Prostate gland (tissue), 2 donors: ENCODE data around the gene TMEM252.

Experiments used
- POLR2A ChIP-seq: fragments of 450-650 bp; IDR thresholded peaks from one replicate; pipeline ENCODE4 v1.6.1; 2016; ENCODE audit warnings: antibody characterized with exemption, mild to moderate bottlenecking
- POLR2AphosphoS5 ChIP-seq: sonication (generic); formaldehyde crosslinking; IDR thresholded peaks from one replicate; pipeline ENCODE4 v1.6.1; 2017; ENCODE audit warnings: antibody characterized with exemption
- TF ChIP-seq, protein P1 (sequence below), 4 experiments: fragments of 200-600 bp in 2 of 4; fragments of 450-650 bp in 2 of 4; sonication (generic) in 2 of 4; IDR thresholded peaks; 1 replicate in 3 of 4; 2 replicates in 1 of 4; pipeline ENCODE4 v1.5.1; 2016 to 2019; ENCODE audit warnings: antibody characterized with exemption in 4 of 4, mild to moderate bottlenecking in 2 of 4, moderate library complexity in 2 of 4

DNA sequence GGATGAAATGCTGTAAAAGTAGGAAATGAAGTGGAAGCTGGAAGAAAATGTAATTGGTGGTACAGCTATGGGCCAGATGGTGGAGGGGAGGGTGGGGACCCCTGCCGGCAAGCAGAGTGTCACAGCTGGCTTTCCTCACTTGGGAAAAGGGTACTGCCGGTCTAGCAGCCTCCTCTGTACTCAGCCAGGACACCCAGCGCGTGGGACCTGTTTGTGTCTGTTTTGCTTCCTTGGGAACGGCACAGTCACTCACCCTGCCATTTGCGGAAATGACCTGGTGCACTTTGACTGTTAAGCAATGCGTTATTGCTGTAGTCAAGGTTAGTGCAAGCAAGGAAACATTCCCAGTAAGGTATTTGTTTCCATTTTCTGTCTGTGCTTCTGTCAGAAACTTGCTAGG is 10.1 kb downstream of the TMEM252 start:
- no peak for TF ChIP-seq POLR2A
- TF ChIP-seq, protein P1, sequence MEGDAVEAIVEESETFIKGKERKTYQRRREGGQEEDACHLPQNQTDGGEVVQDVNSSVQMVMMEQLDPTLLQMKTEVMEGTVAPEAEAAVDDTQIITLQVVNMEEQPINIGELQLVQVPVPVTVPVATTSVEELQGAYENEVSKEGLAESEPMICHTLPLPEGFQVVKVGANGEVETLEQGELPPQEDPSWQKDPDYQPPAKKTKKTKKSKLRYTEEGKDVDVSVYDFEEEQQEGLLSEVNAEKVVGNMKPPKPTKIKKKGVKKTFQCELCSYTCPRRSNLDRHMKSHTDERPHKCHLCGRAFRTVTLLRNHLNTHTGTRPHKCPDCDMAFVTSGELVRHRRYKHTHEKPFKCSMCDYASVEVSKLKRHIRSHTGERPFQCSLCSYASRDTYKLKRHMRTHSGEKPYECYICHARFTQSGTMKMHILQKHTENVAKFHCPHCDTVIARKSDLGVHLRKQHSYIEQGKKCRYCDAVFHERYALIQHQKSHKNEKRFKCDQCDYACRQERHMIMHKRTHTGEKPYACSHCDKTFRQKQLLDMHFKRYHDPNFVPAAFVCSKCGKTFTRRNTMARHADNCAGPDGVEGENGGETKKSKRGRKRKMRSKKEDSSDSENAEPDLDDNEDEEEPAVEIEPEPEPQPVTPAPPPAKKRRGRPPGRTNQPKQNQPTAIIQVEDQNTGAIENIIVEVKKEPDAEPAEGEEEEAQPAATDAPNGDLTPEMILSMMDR (IDR thresholded peaks at IDR 0.05): no peak
- TF ChIP-seq POLR2AphosphoS5: no peak
